AG09309 (cell line): ENCODE data around the gene MFAP1.
"Not testable (repeated sequence)": the region's sequence is repeated elsewhere in the genome, so short reads cannot be mapped to it uniquely, and the experiment has no call there.

Experiments
- DNase-seq: peaks from one replicate; pipeline ENCODE4 v3.0.0-alpha.2; 2010; ENCODE audit warnings: low read depth
- H3K4me3 ChIP-seq: 2 replicates; pipeline ENCODE4 v1.5.1; 2011; ENCODE audit warnings: mild to moderate bottlenecking, low read depth, low read length, moderate library complexity; ENCODE audit not compliant: control insufficient read depth
- TF ChIP-seq, protein P1 (sequence below): IDR thresholded peaks from 2 replicates; pipeline ENCODE4 v1.5.1; 2011; ENCODE audit warnings: mild to moderate bottlenecking, low read depth, low read length, inconsistent platforms; ENCODE audit not compliant: insufficient read depth, control insufficient read depth; ENCODE audit errors: missing control alignments

The MFAP1 gene

DNA sequence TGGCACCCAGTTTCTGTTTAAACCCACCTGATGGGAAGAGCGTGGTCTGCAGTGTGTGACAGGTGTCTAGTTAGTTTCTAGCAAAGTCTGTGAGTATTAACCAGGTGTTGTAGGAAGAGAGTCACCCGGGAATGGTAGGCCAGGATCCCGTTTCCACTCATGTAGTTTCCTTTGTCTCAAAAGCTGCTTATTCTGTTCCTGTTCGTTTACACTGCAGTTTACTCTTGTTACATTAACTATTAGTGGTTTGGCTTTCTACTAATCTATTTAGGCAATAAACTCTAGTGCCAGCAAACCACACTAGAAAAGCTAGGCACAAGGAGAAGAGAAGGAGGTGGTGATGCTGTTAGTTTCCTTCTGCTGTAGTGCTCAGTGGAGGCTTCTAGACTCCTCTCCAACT is 35.1 kb upstream of the MFAP1 start:
- TF ChIP-seq, protein P1, sequence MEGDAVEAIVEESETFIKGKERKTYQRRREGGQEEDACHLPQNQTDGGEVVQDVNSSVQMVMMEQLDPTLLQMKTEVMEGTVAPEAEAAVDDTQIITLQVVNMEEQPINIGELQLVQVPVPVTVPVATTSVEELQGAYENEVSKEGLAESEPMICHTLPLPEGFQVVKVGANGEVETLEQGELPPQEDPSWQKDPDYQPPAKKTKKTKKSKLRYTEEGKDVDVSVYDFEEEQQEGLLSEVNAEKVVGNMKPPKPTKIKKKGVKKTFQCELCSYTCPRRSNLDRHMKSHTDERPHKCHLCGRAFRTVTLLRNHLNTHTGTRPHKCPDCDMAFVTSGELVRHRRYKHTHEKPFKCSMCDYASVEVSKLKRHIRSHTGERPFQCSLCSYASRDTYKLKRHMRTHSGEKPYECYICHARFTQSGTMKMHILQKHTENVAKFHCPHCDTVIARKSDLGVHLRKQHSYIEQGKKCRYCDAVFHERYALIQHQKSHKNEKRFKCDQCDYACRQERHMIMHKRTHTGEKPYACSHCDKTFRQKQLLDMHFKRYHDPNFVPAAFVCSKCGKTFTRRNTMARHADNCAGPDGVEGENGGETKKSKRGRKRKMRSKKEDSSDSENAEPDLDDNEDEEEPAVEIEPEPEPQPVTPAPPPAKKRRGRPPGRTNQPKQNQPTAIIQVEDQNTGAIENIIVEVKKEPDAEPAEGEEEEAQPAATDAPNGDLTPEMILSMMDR: no peak
- DNase-seq: no peak
- no peak overlapping the region for H3K4me3 ChIP-seq

DNA sequence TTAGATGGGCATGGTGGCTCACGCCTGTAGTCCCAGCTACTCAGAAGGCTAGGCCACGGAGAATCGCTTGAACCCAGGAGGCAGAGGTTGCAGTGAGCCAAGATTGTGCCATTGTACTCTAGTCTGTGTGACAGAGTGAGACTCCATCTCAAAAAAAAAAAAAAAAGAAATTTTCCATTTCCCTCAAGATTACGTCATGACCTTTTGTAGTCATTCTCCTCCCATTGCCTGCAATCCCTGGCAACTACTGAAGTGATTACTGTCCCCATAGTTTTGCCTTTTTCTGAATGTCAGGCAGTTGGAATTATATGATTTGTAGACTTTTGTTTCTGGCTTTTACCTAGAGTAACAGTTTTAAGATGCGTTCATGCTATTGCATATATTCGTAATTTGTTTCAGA is 30.3 kb upstream of the MFAP1 start:
- TF ChIP-seq, protein P1: no peak
- H3K4me3 ChIP-seq: no peak overlapping the region
- DNase-seq: no peak

DNA sequence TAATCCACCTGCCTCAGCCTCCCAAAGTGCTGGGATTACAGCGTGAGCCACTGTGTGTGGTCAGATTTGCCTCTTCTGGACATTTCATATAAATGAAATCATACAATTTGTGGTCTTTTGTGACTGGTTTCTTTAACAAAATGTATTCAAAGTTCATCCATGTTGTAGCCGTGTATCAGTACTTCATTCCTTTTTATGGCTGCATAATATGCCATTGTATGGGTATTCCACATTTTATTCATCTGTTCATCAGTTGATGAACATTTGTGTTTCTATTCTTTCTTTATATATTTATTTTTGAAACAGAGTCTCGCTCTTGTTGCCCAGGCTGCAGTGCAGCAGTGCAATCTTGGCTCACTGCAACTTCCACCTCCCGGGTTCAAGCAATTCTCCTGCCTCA is 28.1 kb upstream of the MFAP1 start:
- no peak for DNase-seq
- H3K4me3 ChIP-seq: no peak overlapping the region
- TF ChIP-seq, protein P1: no peak

DNA sequence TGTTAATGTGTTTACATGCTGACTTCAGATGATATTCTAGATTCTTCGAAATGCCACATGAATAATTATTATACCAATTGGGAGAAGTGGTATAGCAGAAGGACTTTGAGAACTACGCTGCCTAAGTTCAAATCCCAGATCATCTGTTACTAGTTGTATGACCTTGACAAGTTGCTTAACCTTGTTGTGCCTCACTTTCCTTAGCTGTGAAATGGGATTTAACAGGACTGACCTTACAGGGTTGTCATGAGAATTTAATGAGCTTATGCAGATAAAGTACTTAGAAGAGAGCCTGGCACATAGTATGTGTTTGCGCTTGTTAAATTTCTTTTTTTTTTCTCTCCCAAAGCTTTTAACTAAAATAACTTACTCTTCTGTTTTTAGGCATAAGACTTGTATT is 26.8 kb upstream of the MFAP1 start:
- TF ChIP-seq, protein P1: no peak
- no peak overlapping the region for H3K4me3 ChIP-seq

DNA sequence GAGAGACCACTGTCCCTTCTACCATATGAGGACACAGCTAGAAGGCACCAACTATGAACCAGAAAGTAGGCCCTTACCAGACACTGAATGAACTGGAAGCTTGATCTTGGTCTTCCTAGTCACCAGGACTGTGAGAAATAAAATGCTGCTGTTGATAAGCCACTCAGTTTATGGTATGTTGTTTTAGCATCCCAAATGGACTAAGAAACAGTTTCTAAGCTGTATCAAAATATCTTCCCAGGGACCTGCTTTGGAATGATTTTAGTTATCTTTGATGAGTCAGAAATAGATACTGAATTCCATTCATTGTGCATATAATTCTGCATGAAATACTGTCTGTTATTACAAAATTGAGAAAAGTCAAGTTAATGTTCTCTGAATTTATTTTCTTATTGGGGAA is 20.9 kb upstream of the MFAP1 start:
- DNase-seq: no peak
- TF ChIP-seq, protein P1: no peak
- H3K4me3 ChIP-seq: no peak overlapping the region

More for the DNA sequence above, 26.8 kb upstream of the MFAP1 start:
- no peak for DNase-seq

DNA sequence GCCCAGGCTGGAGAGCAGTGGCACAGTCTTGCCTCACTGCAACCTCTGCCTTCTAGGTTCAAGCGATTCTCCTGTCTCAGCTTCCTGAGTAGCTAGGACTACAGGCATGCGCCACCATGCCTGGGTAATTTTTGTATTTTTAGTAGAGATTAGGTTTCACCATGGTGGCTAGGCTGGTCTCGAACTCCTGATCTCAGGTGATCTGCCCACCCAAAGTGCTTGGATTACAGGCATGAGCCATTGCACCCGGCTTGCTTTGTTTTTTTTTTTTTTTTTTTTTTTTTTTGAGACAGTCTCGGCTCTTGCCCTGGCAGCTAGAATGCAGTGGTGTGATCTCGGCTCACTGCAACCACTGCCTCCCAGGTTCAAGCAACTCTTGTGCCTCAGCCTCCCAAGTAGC is 8.0 kb upstream of the MFAP1 start:
- H3K4me3 ChIP-seq, DNase-seq: not testable (repeated sequence)

DNA sequence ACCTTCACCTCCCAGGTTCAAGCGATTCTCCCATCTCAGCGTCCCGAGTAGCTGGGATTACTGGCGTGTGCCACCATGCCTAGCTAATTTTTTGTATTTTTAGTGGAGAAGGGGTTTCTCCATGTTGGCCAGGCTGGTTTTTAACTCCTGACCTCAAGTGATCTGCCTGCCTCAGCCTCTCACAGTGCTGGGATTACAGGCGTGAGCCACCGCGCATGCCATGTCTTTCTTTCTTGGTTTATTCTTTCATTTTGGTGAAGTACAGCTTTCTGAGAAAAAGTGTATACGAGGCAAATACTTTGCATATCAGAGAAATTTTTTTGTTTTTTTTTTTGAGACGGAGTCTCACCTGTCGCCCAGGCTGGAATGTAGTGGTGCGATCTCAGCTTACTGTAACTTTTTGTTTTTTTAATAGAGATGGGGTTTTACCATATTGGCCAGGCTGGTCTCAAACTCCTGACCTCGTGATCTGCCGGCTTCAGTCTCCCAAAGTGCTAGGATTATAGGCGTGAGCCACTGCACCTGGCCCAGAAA is 7.1 kb upstream of the MFAP1 start:
- DNase-seq, H3K4me3 ChIP-seq: not testable (repeated sequence)

DNA sequence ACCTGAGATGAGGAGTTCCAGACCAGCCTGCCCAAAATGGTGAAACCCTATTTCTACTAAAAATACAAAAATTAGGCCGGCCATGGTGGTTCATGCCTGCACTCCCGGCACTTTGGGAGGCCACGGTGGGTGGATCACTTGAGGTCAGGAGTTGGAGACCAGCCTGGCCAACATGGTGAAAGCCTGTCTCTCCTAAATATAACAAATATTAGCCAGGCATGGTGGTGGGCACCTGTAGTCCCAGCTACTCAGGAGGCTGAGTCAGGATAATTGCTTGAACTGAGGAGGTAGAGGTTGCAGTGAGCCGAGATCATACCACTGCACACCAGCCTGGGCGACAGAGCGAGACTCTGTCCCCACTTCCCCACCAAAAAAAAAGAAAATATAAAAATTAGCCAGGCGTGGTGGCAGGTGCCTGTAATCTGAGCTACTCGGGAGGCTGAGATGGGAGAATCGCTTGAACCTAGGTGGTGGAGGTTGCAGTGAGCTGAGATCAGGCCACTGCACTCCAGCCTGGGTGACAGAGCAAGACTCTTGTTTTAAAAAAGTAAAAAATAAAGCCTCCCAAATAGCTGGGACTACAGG is 6.3 kb upstream of the MFAP1 start:
- DNase-seq, H3K4me3 ChIP-seq: not testable (repeated sequence)

DNA sequence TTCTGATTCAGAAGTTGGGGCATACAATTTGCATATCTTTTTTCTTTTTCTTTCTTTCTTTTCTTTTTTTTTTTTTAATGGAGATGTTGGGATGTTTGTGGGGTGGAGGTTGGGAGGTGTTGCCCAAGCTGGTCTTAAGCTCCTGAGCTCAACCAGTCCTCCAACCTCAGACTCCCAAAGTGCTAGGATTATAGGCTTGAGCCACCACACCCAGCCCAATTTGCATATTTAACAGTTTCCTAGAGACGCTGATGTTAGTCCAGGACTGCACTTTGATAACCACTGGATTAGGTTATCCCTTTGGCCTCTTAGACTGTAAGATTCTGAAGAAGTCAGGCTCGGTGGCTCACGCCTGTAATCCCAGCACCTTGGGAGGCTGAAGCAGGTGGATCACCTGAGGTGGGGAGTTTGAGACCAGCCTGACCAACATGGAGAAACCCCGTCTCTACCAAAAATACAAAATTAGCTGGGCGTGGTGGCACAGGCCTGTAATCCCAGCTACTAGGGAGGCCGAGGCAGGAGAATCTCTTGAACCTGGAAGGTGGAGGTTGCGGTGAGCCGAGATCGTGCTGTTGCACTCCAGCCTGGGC is 5.6 kb upstream of the MFAP1 start:
- H3K4me3 ChIP-seq, DNase-seq: not testable (repeated sequence)
